H9 (cell line): ENCODE measurements around the gene ARHGEF12. TPM values are rescaled to one million over a fixed set of nuclear protein-coding genes. Genes with fewer than 3 reads are reported as not detected.

Source experiments
- DNase-seq: peaks from one replicate; pipeline ENCODE4 v3.0.0-alpha.2; 2017
- H2AFZ ChIP-seq: one replicate; pipeline ENCODE4 v1.6.1; 2013; ENCODE audit warnings: mild to moderate bottlenecking, low read length, control low read depth, moderate library complexity
- H2AK5ac ChIP-seq: 2 replicates; pipeline ENCODE4 v1.6.1; 2013; ENCODE audit warnings: low read length, control low read depth, mixed read lengths; ENCODE audit not compliant: insufficient read length
- H2BK120ac ChIP-seq: one replicate; pipeline ENCODE4 v1.6.1; 2013; ENCODE audit warnings: low read depth, mild to moderate bottlenecking, low read length, control low read depth, inconsistent platforms; ENCODE audit not compliant: poor library complexity, severe bottlenecking
- H2BK12ac ChIP-seq: 2 replicates; pipeline ENCODE4 v1.6.1; 2013; ENCODE audit warnings: low read length, control low read depth, mixed read lengths, low read depth; ENCODE audit not compliant: insufficient read length
- H2BK15ac ChIP-seq: 2 replicates; pipeline ENCODE4 v1.6.1; 2013; ENCODE audit warnings: low read depth, low read length, control low read depth
- H2BK20ac ChIP-seq: one replicate; pipeline ENCODE4 v1.6.1; 2013; ENCODE audit warnings: low read depth, mild to moderate bottlenecking, low read length, control low read depth, inconsistent platforms; ENCODE audit not compliant: poor library complexity, severe bottlenecking
- H2BK5ac ChIP-seq: 2 replicates; pipeline ENCODE4 v1.6.1; 2013; ENCODE audit warnings: low read length, control low read depth, mixed read lengths; ENCODE audit not compliant: insufficient read length
- H3K14ac ChIP-seq: 2 replicates; pipeline ENCODE4 v1.6.1; 2013; ENCODE audit warnings: low read length, control low read depth; ENCODE audit not compliant: insufficient read depth
- H3K18ac ChIP-seq: 2 replicates; pipeline ENCODE4 v1.6.1; 2013; ENCODE audit warnings: low read depth, mild to moderate bottlenecking, mixed read lengths, low read length, control low read depth; ENCODE audit not compliant: insufficient read length
- H3K23ac ChIP-seq: 2 replicates; pipeline ENCODE4 v1.6.1; 2013; ENCODE audit warnings: low read length, control low read depth, mixed read lengths, low read depth; ENCODE audit not compliant: insufficient read length
- H3K23me2 ChIP-seq: 2 replicates; pipeline ENCODE4 v1.6.1; 2013; ENCODE audit warnings: low read depth, mild to moderate bottlenecking, mixed read lengths, low read length, control low read depth; ENCODE audit not compliant: insufficient read length, poor library complexity, severe bottlenecking
- H3K27ac ChIP-seq: 2 replicates; pipeline ENCODE4 v1.5.1; 2013; ENCODE audit warnings: low read length, control low read depth, mixed read lengths, low read depth; ENCODE audit not compliant: insufficient read length
- H3K27me3 ChIP-seq: 2 replicates; pipeline ENCODE4 v1.6.1; 2013; ENCODE audit warnings: low read length, control low read depth, inconsistent platforms; ENCODE audit not compliant: insufficient read depth
- H3K4ac ChIP-seq: 2 replicates; pipeline ENCODE4 v1.6.1; 2013; ENCODE audit warnings: low read depth, mild to moderate bottlenecking, control low read depth, inconsistent platforms, low read length, moderate library complexity
- H3K4me1 ChIP-seq: 2 replicates; pipeline ENCODE4 v1.6.1; 2013; ENCODE audit warnings: low read length, control low read depth, inconsistent platforms; ENCODE audit not compliant: insufficient read depth
- H3K4me2 ChIP-seq: 2 replicates; pipeline ENCODE4 v1.6.1; 2013; ENCODE audit warnings: low read length, control low read depth, mixed read lengths; ENCODE audit not compliant: insufficient read length, insufficient read depth
- H3K56ac ChIP-seq: 2 replicates; pipeline ENCODE4 v1.6.1; 2013; ENCODE audit warnings: low read depth, mild to moderate bottlenecking, mixed read lengths, low read length, control low read depth; ENCODE audit not compliant: insufficient read length
- H3K79me1 ChIP-seq: 2 replicates; pipeline ENCODE4 v1.6.1; 2013; ENCODE audit warnings: low read depth, mild to moderate bottlenecking, moderate library complexity, low read length, control low read depth, inconsistent platforms; ENCODE audit not compliant: insufficient read depth, poor library complexity, severe bottlenecking
- H3K79me2 ChIP-seq: 2 replicates; pipeline ENCODE4 v1.6.1; 2013; ENCODE audit warnings: low read length, control low read depth, inconsistent platforms; ENCODE audit not compliant: insufficient read depth
- H3K9ac ChIP-seq: 2 replicates; pipeline ENCODE4 v1.6.1; 2013; ENCODE audit warnings: low read length, control low read depth, mixed read lengths; ENCODE audit not compliant: insufficient read length; ENCODE audit errors: extremely low read depth
- H3K9me3 ChIP-seq: one replicate; pipeline ENCODE4 v1.6.1; 2013; ENCODE audit warnings: low read depth, low read length, inconsistent platforms; ENCODE audit not compliant: control insufficient read depth
- H3T11ph ChIP-seq: one replicate; pipeline ENCODE4 v1.6.1; 2013; ENCODE audit warnings: mild to moderate bottlenecking, low read length, control low read depth, inconsistent platforms
- H4K20me1 ChIP-seq: one replicate; pipeline ENCODE4 v1.6.1; 2013; ENCODE audit not compliant: control insufficient read depth, insufficient read length, insufficient read depth
- H4K5ac ChIP-seq: 2 replicates; pipeline ENCODE4 v1.6.1; 2013; ENCODE audit warnings: low read depth, mild to moderate bottlenecking, mixed read lengths, low read length, control low read depth; ENCODE audit not compliant: insufficient read length
- H4K8ac ChIP-seq: replicated peaks from 2 replicates; pipeline ENCODE4 v1.6.1; 2013; ENCODE audit warnings: low read length, control low read depth, mixed read lengths, low read depth; ENCODE audit not compliant: insufficient read length
- H4K91ac ChIP-seq: 2 replicates; pipeline ENCODE4 v1.6.1; 2013; ENCODE audit warnings: low read depth, mild to moderate bottlenecking, moderate library complexity, mixed read lengths, low read length, control low read depth; ENCODE audit not compliant: insufficient read length
- H3K27ac Mint-ChIP-seq, 3 experiments: 2 replicates in 2 of 3; 3 replicates in 1 of 3; pipeline ENCODE4 v1.8.0; 2020 to 2021; ENCODE audit warnings: mixed read lengths in 3 of 3, mild to moderate bottlenecking in 1 of 3, moderate library complexity in 1 of 3
- H3K27me3 Mint-ChIP-seq: 2 replicates; pipeline ENCODE4 v1.8.0; 2021; ENCODE audit warnings: low read depth, mild to moderate bottlenecking, moderate library complexity, mixed read lengths
- H3K36me3 Mint-ChIP-seq, 3 experiments: 2 replicates in 2 of 3; 3 replicates in 1 of 3; pipeline ENCODE4 v1.8.0; 2020 to 2021; ENCODE audit warnings: low read depth in 3 of 3, mixed read lengths in 3 of 3; ENCODE audit not compliant: insufficient read depth in 1 of 3
- H3K4me1 Mint-ChIP-seq, 2 experiments: 2 replicates each; pipeline ENCODE4 v1.8.0; 2020; ENCODE audit warnings: mixed read lengths in 2 of 2
- H3K4me3 Mint-ChIP-seq, 2 experiments: 2 replicates in 1 of 2; 3 replicates in 1 of 2; pipeline ENCODE4 v1.8.0; 2020 to 2021; ENCODE audit warnings: mild to moderate bottlenecking in 2 of 2, mixed read lengths in 2 of 2, moderate library complexity in 1 of 2
- H3K9me3 Mint-ChIP-seq, 2 experiments: 2 replicates in 1 of 2; 3 replicates in 1 of 2; pipeline ENCODE4 v1.8.0; 2020; ENCODE audit warnings: mild to moderate bottlenecking in 2 of 2, mixed read lengths in 2 of 2, moderate library complexity in 1 of 2
- total RNA-seq: library from RNA; stranded (reverse); gene quantifications from 2 replicates; pipeline ENCODE4 v1.2.1, GENCODE V29; 2021
- TF ChIP-seq, protein P1 (sequence below): fragments of 200-600 bp; sonication (generic); conservative IDR thresholded peaks from 3 replicates; pipeline ENCODE4 v1.8.0; 2021; ENCODE audit warnings: antibody characterized with exemption, mild to moderate bottlenecking

ARHGEF12 gene
- total RNA-seq, 1 experiment from 2014 or later, result 27.0 TPM

GRCh38 chr11:120388261-120388660 is 52.0 kb downstream of the ARHGEF12 start:
- Mint-ChIP-seq H3K27ac (no peak overlapping the region), H3K4me3 (no peak overlapping the region), H3K27me3 (no peaks in the 10 kb centered on the region), H3K4me1 (peaks cover 22 to 27% of the 10 kb centered on the region in 2 experiments), H3K9me3 (peaks cover 6 to 7% of the 10 kb centered on the region in 2 experiments; a peak in 2 of 5 replicates), H3K36me3 (peaks cover 0 to 19% (median 2%) of the 10 kb centered on the region in 3 experiments; a peak in 4 of 7 replicates)
- Histone ChIP-seq H2BK12ac (no peak overlapping the region), H3K18ac (no peak overlapping the region), H4K20me1 (no peaks in the 10 kb centered on the region), H3K4me1 (peaks cover 7% of the 10 kb centered on the region; the same call in 1 of the 2 replicates), H3K4me2 (no peak overlapping the region), H2AK5ac (no peak overlapping the region), H3K79me2 (peaks cover 2% of the 10 kb centered on the region; the same call in 1 of the 2 replicates), H4K91ac (no peak overlapping the region), H3K79me1 (peaks cover 7% of the 10 kb centered on the region), H2BK20ac (no peak overlapping the region), H4K8ac (no peak overlapping the region), H4K5ac (no peak overlapping the region), H3K9me3 (no peaks in the 10 kb centered on the region), H3K4ac (no peak overlapping the region), H3K27me3 (no peaks in the 10 kb centered on the region), H2AFZ (no peak overlapping the region), H3K9ac (no peak overlapping the region), H3K23ac (no peak overlapping the region), H3K14ac (no peak overlapping the region), H3K27ac (no peak overlapping the region), H3K56ac (no peak overlapping the region), H3T11ph (no peak overlapping the region), H2BK5ac (no peak overlapping the region), H2BK120ac (no peak overlapping the region), H2BK15ac (no peak overlapping the region), H3K23me2 (no peaks in the 10 kb centered on the region)
- TF ChIP-seq, protein P1, sequence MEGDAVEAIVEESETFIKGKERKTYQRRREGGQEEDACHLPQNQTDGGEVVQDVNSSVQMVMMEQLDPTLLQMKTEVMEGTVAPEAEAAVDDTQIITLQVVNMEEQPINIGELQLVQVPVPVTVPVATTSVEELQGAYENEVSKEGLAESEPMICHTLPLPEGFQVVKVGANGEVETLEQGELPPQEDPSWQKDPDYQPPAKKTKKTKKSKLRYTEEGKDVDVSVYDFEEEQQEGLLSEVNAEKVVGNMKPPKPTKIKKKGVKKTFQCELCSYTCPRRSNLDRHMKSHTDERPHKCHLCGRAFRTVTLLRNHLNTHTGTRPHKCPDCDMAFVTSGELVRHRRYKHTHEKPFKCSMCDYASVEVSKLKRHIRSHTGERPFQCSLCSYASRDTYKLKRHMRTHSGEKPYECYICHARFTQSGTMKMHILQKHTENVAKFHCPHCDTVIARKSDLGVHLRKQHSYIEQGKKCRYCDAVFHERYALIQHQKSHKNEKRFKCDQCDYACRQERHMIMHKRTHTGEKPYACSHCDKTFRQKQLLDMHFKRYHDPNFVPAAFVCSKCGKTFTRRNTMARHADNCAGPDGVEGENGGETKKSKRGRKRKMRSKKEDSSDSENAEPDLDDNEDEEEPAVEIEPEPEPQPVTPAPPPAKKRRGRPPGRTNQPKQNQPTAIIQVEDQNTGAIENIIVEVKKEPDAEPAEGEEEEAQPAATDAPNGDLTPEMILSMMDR, result no peak
- no peak for DNase-seq
